GM20000 (cell line): ENCODE results near the gene SUN2.

Experiments used
- DNase-seq: peaks from one replicate; pipeline ENCODE4 v3.0.0; 2012; ENCODE audit warnings: low spot score
- TF ChIP-seq, protein P1 (sequence below): IDR thresholded peaks from 2 replicates; pipeline ENCODE4 v1.5.1; 2012; ENCODE audit warnings: mild to moderate bottlenecking, control low read depth; ENCODE audit errors: extremely low read depth, missing control alignments

SUN2 gene

DNA sequence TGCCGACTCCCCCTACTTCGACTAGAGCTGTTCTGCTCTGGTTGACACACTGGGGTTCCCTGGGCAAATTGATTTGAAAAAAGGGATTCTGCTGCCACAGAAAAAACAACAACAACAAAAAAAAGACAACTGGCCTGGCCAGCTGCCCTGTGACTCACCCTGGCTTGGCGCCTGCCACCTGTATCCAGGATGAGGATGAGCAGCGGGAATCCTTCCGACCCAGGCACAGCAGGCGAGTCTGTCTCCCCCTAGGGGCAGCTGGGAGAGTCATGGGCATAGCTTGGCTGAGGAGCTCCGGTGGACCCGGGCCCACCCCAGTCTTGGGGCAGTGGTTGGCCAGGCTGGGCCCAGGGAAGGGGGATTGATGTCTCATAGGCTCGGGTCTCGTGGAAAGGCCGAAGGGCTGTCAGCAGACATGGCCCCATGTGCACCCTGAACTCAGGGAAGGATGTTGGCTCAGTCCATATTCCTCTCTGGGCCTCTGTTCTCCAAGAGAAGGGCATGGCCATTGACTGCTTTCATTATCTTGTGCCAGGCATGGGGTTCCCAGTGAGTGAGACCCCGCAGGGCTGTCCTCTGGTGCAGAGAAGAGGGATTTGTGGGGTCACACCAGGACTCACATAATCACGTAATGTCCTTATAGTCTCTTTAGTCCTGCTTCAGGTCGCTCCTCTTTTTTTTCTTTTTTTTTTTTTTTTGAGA, 10.4 kb upstream of the SUN2 start:
- DNase-seq, result peak; percentile 58
- TF ChIP-seq, protein P1, sequence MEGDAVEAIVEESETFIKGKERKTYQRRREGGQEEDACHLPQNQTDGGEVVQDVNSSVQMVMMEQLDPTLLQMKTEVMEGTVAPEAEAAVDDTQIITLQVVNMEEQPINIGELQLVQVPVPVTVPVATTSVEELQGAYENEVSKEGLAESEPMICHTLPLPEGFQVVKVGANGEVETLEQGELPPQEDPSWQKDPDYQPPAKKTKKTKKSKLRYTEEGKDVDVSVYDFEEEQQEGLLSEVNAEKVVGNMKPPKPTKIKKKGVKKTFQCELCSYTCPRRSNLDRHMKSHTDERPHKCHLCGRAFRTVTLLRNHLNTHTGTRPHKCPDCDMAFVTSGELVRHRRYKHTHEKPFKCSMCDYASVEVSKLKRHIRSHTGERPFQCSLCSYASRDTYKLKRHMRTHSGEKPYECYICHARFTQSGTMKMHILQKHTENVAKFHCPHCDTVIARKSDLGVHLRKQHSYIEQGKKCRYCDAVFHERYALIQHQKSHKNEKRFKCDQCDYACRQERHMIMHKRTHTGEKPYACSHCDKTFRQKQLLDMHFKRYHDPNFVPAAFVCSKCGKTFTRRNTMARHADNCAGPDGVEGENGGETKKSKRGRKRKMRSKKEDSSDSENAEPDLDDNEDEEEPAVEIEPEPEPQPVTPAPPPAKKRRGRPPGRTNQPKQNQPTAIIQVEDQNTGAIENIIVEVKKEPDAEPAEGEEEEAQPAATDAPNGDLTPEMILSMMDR, result peak; percentile 46

DNA sequence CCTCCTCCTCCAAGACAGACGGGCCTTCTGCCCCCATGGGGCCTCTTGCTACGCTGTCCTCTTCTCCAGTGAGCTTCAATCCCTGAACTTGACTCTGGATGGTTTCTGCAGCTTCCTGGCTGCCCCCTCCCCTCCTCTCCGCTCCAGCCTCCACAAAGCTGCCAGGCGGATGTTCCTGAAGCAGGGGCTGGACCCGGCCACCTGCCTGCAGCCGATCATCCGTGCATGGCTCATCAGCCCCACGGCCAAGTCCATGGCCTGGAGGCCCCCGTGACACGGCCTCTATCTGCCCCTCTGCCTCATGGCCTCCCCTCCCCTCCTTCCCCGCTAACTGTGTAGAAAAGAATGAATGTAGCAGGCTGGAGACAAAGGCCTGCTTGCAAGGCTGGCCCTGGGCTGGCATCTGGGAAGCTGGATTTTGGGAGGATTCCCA, 6.8 kb upstream of the SUN2 start:
- TF ChIP-seq, protein P1, result no peak
- DNase-seq, result no peak

DNA sequence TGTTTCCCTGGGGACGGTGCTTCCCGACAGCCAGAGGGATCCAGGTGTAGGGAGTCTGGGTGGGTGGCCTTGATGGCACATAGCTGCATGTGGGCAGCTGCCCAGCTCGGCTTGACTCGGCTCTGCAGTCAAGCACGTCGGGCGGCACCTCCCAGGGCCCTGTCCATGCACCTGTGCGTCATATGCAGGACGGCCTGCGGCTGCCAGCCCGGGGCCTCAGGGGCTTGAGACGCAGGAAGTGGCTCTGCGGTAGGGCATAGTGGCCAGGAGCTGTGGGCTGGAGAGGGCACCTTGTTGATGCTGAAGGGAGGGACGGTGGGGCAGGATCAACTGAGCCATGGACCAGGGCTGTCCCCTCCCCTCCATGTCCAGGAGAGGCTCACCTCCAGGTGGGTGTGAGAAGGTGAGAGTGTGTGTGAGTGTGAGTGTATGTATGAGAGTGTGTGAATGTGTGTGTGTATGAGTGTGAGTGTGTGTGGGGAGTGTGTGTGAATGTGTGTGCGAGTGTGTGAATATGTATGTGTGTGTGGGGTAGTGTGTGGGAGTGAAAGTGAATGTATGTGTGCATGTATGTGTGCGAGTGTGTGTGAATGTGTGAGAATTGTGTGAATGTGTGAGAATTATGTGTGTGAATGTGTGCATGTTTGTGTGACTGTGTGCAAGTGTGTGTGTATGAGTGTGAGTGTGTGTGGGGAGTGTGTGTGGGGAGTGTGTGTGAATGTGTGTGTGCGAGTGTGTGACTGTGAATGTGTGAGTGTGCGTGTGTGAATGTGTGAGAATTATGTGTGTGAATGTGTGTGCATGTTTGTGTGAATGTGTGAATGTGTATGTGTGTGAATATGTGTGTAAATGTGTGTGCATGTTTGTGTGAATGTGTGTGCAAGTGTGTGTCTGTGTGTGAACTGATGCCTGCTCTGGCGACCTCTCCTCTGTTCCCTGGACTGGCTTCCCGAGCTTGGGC, 5.7 kb upstream of the SUN2 start:
- DNase-seq, result no peak
- TF ChIP-seq, protein P1, result no peak

DNA sequence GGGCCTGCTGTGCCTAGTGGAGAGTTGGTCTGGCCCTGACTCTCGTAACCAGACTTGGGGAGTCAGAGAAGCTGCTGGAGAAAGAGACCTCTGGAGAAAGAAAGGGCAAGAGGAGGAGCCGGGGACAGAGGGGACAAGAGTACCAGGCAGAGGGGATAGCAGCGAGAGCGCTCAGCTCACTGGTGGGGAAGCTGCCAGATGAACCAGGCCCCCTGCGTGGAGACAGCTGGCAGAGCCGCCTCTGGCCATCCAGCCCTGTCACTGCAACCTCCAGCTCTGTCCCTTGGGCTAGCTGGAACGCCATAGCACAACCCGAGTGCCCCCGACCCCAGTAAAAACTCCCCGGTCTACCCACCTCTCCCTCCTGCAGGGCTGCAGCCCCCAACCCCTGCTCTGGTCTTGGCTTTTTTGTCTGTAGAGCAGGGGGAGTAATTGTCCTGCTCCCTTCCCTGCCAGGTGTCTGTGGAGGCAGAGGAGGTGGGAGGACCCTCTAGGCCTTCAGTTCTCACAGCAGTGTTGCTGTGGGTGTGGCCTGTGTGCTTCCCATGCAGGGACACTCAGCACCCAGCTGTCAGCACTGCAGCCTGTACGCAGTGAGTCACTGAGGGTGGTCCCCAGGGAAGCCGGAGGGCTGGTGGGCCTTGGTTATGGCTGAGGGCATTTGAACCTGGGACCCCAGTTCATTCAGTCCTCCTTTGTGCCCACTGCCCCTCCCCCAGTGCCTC, 4.8 kb upstream of the SUN2 start:
- no peak for DNase-seq
- TF ChIP-seq, protein P1, result no peak

DNA sequence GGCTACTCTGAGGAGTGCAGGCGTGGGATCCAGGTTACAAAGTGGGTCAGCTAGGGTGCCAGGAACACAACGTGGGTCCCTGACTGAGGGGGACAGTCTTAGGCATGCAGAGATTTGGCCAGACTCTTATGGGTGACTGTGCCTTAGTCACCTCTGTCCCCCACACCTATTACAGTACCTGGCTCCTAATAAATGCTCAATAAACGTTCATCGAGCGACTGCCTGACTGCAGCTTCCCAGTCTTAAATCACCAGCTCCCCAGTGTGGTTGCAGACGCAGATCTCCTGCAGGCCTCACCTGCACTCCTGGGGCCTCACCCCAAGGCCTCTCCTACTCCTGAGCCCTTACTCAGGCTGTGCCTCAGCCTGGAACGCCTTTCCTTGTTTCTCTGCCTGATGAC, 3.2 kb upstream of the SUN2 start:
- TF ChIP-seq, protein P1, result no peak
- DNase-seq, result no peak

DNA sequence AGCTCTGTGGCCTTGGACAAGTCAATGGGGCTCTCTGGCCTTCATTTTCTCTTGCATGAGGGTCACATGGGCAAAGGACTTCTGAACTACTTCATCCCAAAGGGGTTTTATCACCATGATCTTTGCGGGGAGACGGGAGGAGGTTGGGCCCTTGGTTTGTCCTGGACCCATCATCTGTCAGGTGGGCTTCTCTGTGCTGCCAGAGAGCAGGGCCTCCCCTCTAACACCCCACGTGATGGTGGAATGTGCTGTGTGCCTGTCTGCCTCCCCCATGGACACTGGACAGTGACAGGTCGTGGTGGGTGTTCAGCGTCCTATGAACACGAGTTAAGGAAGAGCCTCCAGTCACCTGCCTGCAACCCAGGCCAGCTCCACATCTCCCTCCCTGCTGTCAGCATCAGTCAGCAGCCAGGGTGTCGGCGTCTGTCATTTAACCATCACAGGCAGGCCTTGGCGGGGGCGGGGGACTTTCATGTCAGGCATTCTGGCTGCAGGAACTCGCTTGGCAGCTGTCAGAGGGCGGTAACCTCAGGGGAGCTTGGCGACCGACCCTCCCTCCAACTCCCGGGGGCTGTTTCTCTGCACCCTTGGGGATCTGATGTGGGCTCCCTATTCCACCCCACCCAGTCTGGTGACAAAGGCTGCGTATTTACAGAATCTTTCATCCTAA, 2.6 kb upstream of the SUN2 start:
- TF ChIP-seq, protein P1, result no peak
- peak; percentile 60 for DNase-seq
